GM23338 (cell line): Measurements from ENCODE around the gene RNF175.

Experiments used
- CREB1 ChIP-seq: fragments of 250-450 bp; sonication (Bioruptor Pico); IDR thresholded peaks from 2 replicates; pipeline ENCODE4 v1.5.0; 2020; ENCODE audit warnings: low read depth, mild to moderate bottlenecking, moderate library complexity
- CTCF ChIP-seq, 2 experiments: fragments of 200-600 bp in 1 of 2; sonication (generic) in 1 of 2; conservative IDR thresholded peaks; 2 replicates each; pipeline versions ENCODE4 v1.5.1 to v1.6.1; 2016 to 2017; ENCODE audit warnings: antibody characterized with exemption in 2 of 2, low read depth in 2 of 2, mild to moderate bottlenecking in 2 of 2, moderate library complexity in 1 of 2

- TF ChIP-seq CTCF (conservative IDR thresholded peaks at IDR 0.05; ENCODE audit: low read depth in 2 of 2): peak; percentile 54 to 87
- TF ChIP-seq CREB1 (CRISPR knock-in tag): no peak
Observed at GRCh38 chr4:153773236-153773690, 13.4 kb upstream of the RNF175 start.
